GM19324 (cell line): ENCODE measurements around the gene ENOX1.

Experiments
- ATAC-seq: cut with Tn5 transposase; IDR thresholded peaks from one replicate; pipeline ENCODE4 v1.9.1; 2021; ENCODE audit warnings: mild to moderate bottlenecking, moderate library complexity; ENCODE audit not compliant: unreplicated experiment, low FRiP score

Gene ENOX1

GRCh38 chr13:43786472-43786765 lies 353 bp downstream of the ENOX1 start:
- ATAC-seq: no peak

GRCh38 chr13:43785650-43786471 lies 911 bp downstream of the ENOX1 start:
- ATAC-seq: no peak

- ATAC-seq: no peak
These were observed 1.5 kb downstream of the ENOX1 start for GRCh38 chr13:43785261-43785649.

GRCh38 chr13:43784496-43784895 lies 2.3 kb downstream of the ENOX1 start:
- ATAC-seq: no peak

- ATAC-seq: no peak
These were observed 3.0 kb downstream of the ENOX1 start for GRCh38 chr13:43783820-43784219.

GRCh38 chr13:43782686-43783085 lies 4.1 kb downstream of the ENOX1 start:
- no peak for ATAC-seq

GRCh38 chr13:43780666-43781065 lies 6.1 kb downstream of the ENOX1 start:
- no peak for ATAC-seq

GRCh38 chr13:43776501-43777079 lies 10.2 kb downstream of the ENOX1 start:
- no peak for ATAC-seq

- no peak for ATAC-seq
These were observed 10.8 kb downstream of the ENOX1 start for GRCh38 chr13:43776006-43776405.

- ATAC-seq: no peak
These were observed 13.2 kb downstream of the ENOX1 start for GRCh38 chr13:43773602-43774001.

- ATAC-seq: no peak
These were observed 15.9 kb downstream of the ENOX1 start for GRCh38 chr13:43770871-43771270.

GRCh38 chr13:43769529-43769928 lies 17.2 kb downstream of the ENOX1 start:
- ATAC-seq: no peak

GRCh38 chr13:43767341-43767931 lies 19.3 kb downstream of the ENOX1 start:
- no peak for ATAC-seq

- ATAC-seq: no peak
These were observed 20.0 kb downstream of the ENOX1 start for GRCh38 chr13:43766725-43767124.

GRCh38 chr13:43764349-43764748 lies 22.4 kb downstream of the ENOX1 start:
- no peak for ATAC-seq

GRCh38 chr13:43763143-43763759 lies 23.5 kb downstream of the ENOX1 start:
- ATAC-seq: no peak

GRCh38 chr13:43761616-43762315 lies 25.0 kb downstream of the ENOX1 start:
- no peak for ATAC-seq

- ATAC-seq: no peak
These were observed 26.5 kb downstream of the ENOX1 start for GRCh38 chr13:43760257-43760656.

- ATAC-seq: peak; percentile 76
These were observed 27.9 kb downstream of the ENOX1 start for GRCh38 chr13:43758834-43759233.

- no peak for ATAC-seq
These were observed 29.5 kb downstream of the ENOX1 start for GRCh38 chr13:43757266-43757665.

GRCh38 chr13:43755844-43756243 lies 30.9 kb downstream of the ENOX1 start:
- no peak for ATAC-seq
